Measurements from ENCODE around the gene SMARCAL1. TPM values are rescaled to one million over a fixed set of nuclear protein-coding genes. Genes with fewer than 3 reads are reported as not detected.

SMARCAL1 gene
- total and polyA plus RNA-seq, 9 of the 15 experiments (the other 6 are each of a cell fraction or from before 2014, with no cell fraction given): 8.2 to 27.9 (median 12.4) TPM

DNA sequence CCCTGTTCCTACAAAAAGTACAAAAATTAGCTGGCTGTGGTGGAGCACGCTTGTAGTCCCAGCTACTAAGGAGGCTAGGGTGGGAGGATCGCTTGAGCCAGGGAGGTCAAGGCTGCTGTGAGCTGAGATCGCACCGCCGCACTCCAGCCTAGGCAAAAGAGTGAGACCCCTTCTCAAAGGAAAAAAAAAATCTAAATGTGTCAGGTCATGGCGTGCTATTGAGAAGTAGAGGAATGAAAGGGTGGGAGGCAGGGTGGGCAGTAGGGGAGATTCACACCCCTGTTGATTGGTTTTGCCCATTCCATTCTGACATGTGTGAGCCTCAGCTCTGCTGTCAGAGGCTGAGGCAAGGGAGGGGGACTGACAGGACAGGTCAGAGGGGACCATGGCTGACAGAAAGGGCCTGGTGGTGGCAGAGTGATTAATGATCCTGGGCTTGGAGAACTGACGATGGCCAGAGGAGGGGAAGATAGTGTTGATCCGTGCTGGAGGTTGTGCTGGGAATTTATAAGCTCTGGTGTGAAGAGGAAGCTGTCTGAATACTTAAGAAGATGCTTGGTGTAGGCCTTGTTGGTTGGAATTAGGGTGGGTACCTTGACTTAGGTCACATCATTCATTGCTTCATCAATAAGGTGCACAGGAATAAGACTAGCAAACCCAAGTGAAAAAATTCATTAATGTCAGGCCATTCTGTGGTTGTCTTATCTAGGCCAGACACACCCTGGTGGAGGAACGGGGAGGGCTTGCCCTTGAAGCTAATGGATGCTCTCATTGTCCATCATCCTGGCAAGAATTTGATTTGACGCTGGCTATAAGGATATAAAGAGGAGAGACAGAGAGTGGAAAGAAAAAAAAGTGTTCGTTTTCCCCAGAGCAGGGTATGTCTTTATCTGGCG is 19.1 kb upstream of the SMARCAL1 start (continued):
- TF ChIP-seq ELF4 (CRISPR knock-in tag; IDR thresholded peaks at IDR 0.05) (0 out of 2 replicates have a peak, but pooled peaks have one; percentile 16), E2F3 (CRISPR knock-in tag; IDR thresholded peaks at IDR 0.05) (no peak), RAD21 (CRISPR knock-in tag; conservative IDR thresholded peaks at IDR 0.05 in 1 of 2, IDR thresholded peaks at IDR 0.05 in 1 of 2) (no peak), YY1 (IDR thresholded peaks at IDR 0.05; ENCODE audit: borderline replicate concordance in 1 of 3, control insufficient read depth in 1 of 3, extremely low read depth in 1 of 3, insufficient read depth in 3 of 3, insufficient read length in 1 of 3, insufficient replicate concordance in 2 of 3, low read depth in 1 of 3, low read length in 2 of 3) (no peak), PRDM10 (IDR thresholded peaks at IDR 0.05; ENCODE audit: partially characterized antibody) (peak; percentile 94), CAMTA2 (CRISPR knock-in tag; conservative IDR thresholded peaks at IDR 0.05) (no peak), GTF2F1 (IDR thresholded peaks at IDR 0.05; ENCODE audit: low read depth, low read length) (no peak), LARP7 (IDR thresholded peaks at IDR 0.05) (no peak), AFF1 (IDR thresholded peaks at IDR 0.05; ENCODE audit: low read depth in 1 of 2, partially characterized antibody in 2 of 2) (no peak)
- TF ChIP-seq, protein P1, sequence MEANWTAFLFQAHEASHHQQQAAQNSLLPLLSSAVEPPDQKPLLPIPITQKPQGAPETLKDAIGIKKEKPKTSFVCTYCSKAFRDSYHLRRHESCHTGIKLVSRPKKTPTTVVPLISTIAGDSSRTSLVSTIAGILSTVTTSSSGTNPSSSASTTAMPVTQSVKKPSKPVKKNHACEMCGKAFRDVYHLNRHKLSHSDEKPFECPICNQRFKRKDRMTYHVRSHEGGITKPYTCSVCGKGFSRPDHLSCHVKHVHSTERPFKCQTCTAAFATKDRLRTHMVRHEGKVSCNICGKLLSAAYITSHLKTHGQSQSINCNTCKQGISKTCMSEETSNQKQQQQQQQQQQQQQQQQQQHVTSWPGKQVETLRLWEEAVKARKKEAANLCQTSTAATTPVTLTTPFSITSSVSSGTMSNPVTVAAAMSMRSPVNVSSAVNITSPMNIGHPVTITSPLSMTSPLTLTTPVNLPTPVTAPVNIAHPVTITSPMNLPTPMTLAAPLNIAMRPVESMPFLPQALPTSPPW (CRISPR knock-in tag; IDR thresholded peaks at IDR 0.05): peak; percentile 86
- TF ChIP-seq, protein P2, sequence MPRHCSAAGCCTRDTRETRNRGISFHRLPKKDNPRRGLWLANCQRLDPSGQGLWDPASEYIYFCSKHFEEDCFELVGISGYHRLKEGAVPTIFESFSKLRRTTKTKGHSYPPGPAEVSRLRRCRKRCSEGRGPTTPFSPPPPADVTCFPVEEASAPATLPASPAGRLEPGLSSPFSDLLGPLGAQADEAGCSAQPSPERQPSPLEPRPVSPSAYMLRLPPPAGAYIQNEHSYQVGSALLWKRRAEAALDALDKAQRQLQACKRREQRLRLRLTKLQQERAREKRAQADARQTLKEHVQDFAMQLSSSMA (CRISPR knock-in tag; IDR thresholded peaks at IDR 0.05): no peak
- TF ChIP-seq, protein P3, sequence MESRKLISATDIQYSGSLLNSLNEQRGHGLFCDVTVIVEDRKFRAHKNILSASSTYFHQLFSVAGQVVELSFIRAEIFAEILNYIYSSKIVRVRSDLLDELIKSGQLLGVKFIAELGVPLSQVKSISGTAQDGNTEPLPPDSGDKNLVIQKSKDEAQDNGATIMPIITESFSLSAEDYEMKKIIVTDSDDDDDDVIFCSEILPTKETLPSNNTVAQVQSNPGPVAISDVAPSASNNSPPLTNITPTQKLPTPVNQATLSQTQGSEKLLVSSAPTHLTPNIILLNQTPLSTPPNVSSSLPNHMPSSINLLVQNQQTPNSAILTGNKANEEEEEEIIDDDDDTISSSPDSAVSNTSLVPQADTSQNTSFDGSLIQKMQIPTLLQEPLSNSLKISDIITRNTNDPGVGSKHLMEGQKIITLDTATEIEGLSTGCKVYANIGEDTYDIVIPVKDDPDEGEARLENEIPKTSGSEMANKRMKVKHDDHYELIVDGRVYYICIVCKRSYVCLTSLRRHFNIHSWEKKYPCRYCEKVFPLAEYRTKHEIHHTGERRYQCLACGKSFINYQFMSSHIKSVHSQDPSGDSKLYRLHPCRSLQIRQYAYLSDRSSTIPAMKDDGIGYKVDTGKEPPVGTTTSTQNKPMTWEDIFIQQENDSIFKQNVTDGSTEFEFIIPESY (CRISPR knock-in tag; IDR thresholded peaks at IDR 0.05): no peak

Data from K562 (cell line).